Measurements from ENCODE around the gene ATP9B.

- TF ChIP-seq CTCF (IDR thresholded peaks at IDR 0.05 in 8 of 11, conservative IDR thresholded peaks at IDR 0.05 in 3 of 11) (no peak), POLR2A (IDR thresholded peaks at IDR 0.05) (no peak)
Observed at GRCh38 chr18:79208906-79209305, 139.7 kb downstream of the ATP9B start.

All from spleen (tissue), 7 donors.